EL (cell line): ENCODE results near the gene SLC7A6.

Experiments
- DNase-seq: peaks from one replicate; pipeline ENCODE4 v3.0.0-alpha.2; 2016

The SLC7A6 gene

DNA sequence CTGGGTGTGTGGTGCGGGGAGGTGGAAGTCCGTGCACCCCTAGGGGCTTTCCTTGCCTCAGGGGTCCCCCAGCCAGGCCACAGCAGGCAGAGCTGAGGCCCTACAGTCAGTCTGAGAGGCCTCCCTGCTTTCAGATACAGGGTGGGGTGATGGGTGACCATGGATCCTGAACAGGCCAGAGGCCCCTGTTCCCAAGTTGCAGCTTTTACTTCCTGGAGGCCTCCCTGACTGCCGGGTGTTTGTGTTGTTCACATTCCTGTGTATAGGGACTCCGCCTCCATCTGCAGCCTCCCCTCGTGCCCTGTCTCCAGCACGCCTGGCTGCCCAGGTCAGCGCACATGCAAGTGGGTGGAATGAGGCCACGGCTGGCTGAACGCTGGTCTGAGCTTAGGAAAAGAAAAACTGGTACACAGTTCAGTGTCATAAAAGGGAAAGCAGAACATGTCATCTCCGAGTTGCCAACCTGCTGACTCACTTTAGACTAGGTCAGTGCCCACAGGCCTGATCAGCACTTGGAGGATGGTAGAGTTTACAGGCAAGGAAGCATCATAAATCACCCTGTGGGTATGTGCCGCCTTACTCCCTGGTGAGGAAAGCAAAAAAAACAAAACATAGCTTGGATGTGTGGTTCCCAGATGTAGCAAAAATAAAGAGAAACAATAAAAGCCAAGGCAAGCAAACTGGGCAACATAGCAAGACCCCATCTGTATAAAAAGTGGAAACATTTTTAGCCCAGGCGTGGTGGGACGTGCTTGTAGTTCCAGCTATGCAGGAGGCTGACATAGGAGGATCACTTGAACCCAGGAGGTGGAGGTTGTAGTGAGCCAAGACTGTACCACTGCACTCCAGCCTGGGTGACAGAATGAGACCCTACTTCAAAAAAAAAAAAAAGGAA lies 6.2 kb upstream of the SLC7A6 start:
- peak; percentile 81 for DNase-seq

DNA sequence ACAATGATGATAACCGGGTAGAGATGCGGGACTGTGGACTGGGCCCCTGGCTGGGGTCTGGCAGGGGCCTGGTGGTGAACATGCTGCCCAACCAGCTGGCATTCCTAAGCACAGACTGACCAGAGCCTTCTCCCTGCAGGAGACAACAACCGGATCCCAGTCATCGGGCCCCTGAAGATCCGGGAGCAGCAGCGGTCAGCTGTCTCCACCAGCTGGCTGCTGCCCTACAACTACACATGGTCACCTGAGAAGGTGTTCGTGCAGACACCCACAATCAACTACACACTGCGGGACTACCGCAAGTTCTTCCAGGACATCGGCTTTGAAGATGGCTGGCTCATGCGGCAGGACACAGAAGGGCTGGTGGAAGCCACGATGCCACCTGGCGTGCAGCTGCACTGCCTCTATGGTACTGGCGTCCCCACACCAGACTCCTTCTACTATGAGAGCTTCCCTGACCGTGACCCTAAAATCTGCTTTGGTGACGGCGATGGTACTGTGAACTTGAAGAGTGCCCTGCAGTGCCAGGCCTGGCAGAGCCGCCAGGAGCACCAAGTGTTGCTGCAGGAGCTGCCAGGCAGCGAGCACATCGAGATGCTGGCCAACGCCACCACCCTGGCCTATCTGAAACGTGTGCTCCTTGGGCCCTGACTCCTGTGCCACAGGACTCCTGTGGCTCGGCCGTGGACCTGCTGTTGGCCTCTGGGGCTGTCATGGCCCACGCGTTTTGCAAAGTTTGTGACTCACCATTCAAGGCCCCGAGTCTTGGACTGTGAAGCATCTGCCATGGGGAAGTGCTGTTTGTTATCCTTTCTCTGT lies 5.1 kb upstream of the SLC7A6 start:
- DNase-seq, result no peak

DNA sequence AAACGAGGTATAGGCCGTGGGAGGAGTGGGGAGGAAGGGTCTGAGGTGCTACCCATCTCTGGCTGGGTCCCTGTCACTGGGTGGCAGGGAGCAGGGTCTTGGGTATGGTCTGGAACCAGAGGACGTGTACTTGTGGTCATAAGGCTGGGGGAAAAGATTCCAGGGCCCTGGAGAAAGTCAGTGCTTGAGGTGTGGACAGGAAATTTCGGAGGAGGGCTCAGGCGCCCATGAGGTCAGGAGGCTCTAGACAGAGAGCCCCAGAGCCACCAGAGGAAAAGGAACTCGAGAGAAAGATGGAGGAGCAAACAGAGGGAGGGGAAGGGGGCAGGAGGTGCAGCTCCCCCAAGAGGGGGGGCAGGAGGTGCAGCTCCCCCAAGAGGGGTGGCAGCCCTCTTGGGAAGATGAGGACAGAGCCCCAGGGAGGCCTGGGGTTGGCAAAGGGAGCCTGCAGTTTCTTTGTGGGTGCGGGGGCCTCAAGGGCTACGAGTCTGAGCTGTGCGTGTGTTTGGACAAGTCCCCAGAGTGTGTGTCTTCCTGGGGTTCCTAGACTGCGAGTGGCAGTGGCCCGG lies 683 bp upstream of the SLC7A6 start:
- no peak for DNase-seq

DNA sequence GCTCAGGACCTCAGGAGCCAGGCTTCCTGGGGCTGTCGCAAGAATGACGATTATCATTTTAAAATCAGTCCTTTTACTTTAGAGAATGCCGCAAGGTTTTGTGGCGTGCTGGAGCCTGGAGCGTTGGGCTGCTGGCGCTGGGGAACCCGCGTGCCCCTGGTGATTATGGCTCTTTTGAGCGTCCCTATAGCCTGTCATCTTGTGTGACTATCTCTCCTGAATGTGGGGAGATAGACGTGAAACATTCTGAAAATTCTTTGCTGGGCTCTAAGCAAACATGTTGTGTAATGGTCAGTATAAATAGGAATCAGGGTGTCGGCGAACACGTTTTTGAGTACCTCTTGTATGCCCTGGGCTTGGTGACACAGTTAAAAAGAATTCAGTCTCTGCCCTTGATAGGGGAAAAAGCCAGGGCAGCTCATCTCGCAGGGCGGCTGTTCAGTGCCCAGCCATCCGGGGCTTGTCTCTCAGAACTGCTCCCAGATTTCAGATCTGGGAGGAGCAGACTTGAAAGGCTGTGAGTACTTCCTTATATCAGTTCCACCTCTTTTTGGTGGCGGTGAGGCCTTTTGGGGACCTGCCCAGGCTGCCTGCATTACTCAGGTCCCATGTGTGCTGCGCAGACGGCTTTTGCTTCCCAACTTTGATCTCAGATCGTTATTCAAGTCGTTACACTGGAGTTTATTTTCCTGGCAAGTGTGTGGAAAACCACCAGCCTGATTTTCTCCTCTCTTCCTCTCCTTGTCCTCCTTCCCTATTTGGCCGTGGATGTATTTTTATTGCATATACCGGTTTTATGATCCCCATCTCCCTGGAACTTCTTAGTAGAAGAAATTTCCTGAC lies 973 bp downstream of the SLC7A6 start:
- DNase-seq, result peak; percentile 93

DNA sequence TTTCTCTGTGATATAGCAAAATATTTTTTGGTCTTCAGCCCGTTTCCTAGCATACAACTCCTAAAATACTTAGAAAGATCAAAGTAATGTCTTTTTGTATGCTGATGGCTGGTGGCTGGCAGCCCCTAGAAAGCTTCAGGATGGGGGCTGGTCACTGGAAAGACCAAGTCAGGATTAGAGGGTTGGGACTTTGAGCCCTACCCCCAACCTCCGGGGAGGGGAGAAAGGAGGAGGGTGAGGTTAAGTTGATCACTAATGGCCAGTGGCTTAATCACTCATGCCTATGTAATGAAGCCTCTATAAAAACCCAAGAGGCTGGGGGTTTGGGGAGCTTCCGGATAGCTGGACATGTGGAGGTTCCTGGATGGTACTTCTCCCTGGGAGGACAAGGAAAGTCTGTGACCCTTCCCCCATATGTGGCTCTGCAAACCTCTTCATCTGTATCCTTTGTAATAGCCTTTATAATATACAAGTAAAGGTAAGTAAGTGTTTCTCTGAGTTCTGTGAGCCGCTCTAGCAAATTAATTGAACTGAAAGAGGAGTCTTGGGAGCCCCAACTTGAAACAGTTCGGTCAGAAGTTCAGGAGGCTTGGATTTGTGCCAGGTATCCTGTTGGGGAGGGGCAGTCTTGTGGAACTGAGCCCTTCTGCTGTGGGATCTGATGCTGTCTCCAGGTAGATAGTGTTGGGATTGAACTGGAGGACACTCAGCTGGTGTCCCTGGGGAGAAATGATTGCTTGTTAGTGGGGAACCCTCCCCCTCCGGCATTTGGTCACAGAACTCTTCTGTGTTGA lies 3.5 kb downstream of the SLC7A6 start:
- no peak for DNase-seq

DNA sequence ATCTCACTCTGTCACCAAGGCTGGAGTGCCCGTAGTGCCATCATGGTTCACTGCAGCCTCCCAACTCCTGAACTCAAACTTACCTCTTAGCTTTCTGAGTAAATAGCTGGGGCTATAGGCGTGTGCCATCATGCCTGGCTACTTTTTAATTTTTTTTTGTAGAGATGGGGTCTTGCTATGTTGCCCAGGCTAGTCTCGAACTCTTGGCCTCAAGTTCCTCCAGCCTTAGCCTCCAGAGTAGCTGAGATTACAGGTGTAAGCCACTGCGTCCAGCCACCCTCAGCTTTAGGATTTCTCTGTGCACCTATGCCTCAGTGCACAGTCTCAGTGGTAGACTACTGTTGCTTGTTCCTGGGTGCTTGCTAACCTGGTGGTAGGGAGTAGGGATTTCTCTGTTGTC lies 5.5 kb downstream of the SLC7A6 start:
- no peak for DNase-seq

DNA sequence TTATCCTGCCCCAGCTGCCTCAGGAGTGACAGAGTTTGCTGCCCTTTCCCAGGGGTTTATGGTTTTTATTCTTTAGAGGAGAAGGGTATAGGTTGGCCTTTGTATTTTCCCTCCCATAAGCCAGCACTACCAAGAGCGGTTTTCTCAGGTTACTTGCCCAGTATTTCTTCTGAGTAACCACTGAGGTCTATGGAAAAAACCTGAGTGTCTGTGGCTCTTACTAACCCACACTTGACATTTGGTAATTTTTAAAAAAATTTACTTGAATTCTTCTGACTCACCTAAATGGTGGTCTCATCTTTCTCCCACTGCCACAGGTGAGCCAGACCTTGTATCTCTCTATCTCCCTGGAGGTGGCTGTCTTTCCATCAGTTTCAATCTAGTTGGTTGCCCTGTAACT lies 6.0 kb downstream of the SLC7A6 start:
- no peak for DNase-seq

DNA sequence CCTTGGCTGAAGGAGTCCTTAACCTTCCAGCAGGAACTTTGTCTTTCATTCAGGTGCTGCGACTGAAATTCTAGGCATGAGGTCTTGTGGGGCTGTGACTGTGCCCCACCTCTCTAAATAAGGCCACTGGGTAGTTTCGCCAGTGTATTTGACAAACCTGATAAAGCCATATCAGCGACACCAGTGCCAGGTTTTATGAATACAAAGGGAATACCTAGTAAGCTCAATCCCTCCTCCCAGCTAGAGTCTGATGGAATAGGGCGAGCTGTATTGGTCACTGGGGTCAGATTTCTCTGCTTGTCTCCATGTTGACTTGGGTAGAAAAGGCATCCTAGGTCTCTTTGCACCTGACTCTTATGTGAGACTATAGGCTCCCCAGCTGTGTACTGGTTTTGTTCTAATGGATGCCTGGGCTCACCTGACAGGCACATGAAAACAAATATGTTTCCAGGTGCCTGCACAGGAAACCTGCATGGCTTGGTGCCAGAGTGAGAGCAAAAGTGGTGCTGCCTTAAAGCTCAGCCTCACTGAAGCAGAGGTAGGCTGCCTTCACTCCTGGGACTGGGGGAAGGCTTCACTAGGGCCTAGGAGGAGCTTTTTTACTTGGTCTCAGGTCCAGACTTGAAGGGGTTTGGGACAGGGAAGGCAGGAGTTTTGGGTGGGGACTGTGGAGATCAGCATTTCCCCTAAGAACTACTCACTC lies 8.3 kb downstream of the SLC7A6 start:
- no peak for DNase-seq

DNA sequence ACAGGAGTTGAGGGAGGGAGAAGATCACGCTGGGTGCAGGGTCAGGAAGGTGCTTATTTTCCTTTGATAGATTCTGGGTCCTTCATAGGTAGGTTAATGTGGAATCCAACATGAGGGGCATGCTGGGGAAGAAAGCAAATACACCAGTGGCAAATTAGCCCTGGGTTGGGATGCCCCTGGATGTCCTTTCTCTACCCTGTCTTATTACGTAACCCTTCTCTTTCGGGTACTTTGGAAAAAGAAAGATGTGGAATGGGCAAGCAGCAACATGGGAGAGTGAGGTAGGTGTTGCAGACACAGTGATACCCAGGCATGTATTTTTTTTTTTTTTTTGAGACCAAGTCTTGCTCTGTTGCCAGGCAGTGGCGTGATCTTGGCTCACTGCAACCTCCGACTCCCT lies 9.1 kb downstream of the SLC7A6 start:
- no peak for DNase-seq

DNA sequence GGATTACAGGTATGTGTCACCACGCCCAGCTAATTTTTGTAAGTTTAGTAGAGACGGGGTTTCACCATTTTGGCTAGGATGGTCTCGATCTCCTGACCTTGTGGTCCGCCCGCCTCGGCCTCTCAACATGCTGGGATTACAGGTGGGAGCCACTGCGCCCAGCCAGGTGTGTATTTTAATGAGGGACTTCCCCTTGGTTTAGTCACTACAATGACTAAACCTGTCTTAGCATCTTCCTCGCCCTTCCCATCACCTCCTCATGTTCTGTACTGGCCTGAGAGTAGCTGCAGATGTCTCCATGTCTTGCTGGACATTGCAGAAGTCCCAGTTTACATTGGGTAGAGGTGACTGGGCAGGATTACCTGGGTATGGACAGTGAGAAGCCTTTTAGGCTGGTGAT lies 9.6 kb downstream of the SLC7A6 start:
- no peak for DNase-seq

DNA sequence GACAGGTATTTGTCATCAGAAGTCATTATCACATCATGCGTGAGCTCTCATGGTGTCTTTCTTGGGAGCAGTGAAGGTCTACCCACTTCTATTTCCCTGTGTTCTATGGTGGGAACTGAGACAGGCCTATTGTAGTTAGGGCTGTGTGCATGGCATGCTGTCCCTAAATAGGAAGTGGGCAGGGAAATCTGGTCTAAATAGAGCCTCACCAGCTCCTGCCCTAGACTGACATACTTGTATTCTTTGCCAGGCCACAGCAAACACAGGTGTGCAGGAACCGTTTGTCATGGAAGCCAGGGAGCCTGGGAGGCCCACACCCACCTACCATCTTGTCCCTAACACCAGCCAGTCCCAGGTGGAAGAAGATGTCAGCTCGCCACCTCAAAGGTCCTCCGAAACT lies 10.1 kb downstream of the SLC7A6 start:
- DNase-seq, result no peak

DNA sequence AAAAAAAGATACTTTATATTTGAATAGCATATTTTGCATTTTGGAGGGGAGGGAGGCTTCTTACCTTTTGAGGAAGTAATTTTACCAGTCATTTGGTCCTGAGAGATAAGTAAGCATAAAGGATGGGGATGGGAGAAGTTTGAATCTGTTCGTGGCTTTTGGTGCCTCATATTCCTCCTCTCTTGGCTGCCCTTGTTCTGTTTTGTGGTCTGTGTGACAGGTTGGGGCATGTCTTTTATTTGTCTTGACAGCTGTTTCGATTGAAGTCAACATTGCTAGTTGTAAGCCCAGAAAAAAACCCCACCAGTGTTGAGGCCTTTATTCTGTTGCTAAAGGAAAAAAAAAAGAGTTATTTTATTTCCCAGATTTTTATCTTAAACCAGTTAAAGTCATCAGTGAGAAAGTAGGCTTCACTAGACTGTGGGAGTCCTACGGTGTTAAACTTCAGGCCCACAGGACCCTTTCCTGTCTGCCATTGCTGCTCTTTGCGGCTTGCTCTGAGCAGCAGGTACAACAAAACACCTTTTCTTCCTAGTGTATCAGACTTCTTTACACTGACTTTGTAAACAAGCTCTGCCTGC lies 11.4 kb downstream of the SLC7A6 start:
- no peak for DNase-seq

DNA sequence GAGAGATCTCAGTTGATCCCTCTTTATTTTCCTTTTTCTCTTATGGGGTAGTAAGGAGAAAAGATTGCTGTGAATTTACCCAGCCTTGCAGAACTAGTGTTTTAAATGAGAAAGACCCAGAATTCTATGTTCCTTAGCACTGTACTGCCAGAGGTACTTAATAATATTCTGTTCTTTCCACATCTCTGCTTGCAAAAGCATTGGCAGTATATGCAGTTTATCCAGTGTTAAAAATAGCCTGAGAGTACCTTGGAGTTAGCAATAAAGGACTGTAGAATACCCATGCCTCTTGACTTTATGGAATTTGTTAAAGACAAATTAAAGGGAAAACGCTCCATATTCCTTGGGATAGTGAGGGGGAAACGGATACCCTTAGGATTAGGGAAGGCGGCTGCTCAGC lies 11.9 kb downstream of the SLC7A6 start:
- no peak for DNase-seq

DNA sequence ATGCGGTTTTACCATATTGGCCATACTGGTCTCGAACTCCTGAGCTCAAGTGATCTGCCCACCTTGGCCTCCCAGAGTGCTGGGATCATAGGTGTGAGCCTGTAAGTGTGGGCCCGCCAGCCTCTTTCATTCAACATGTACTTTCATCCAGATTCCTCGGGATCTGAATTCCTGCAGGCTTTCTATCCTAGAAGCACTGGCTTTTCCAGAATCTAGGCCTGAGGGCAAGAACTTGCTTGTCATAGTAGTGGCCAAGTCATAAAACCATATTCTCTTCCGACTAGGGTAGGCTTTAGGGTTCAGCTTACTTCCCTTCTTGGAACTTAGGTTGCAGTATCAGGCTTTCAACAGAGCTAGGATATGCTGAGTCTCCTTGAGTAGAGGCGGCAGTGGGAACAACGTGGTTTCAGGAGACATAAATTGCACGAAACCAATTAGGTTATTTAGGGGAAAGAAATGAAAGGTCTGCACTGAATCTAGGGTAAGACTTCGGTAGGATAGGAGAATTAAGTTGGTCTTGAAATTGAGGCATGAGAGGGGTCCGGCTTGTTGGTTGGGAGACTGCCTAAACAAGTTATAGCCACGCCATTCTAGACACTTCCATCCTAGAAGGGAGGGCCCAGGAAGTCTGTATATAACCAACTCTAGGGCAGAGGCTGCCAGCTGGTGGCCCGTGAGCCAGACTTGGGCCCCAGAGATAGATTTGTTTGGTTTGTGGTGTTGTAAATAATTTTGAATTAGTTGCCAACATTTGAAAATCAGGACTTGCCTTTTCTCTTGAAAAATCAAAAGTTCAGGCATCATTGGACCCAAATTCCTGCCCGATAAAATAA lies 15.6 kb downstream of the SLC7A6 start:
- no peak for DNase-seq

DNA sequence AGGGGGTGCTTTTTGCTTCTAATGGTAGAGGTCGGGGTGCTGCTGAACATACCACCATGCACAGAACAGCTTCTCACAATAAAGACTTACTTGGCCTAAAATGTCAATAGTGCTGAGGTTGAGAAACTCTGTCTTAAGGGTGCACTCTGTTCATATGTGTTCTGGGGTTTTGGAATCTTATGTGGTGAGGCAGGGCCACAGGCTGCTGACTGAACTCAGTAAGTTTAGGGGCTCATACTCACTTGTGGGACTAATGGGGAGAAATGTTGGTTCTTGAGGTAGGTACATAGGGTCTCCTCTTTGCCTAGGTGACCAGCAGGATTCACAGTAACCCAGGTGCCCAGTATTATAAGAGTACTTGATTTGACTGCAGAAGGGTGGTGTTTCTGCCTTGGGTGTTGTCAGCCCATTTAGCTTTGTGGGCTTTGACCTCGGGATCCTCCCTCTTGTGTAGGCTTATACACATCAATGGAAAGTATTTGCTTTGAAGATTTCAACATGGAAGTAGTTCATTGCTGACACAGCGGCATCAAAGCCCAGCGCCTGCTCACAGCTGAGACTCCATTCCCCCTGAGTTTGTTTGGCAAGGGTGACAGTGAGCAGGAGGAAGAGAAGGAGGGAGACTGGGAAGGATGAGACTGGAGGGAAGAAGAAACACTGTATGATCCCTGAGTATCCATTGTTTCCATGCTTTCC lies 17.2 kb downstream of the SLC7A6 start:
- no peak for DNase-seq

DNA sequence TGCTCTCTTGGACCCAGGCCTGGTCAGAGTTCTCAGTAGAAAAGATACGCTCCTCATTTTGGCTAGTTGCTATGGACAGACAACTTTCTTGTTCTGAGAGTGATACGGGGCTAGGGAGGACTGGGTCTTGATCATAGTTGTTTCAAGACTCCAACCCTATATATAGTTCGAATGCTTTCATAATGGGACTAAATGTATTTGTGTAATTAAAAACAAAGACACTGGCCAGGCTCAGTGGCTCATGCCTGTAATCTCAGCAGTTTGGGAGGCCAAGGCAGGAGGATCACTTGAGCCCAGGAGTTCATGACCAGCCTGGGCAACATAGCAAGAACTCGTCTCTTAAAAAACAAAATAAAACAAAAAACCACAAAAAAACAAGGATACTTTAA lies 17.7 kb downstream of the SLC7A6 start:
- no peak for DNase-seq

DNA sequence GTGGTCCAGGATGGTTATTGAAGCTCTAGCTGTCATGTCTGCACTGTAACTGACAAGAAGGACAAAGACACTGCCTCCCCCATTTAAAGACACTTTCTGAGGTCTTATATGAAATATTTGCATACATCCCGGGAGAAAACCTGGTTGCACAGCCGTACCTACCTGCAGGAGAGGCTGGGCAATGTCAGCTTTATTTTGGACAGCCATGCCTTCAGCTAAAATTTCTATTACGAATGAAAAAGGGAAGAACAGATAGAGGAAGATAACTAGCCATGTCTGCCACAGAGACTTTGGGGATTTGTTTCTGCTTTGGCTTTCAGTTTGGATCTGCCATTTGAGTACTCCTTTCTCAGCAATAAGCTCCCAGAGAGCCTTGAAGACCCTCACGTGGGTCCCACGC lies 19.0 kb downstream of the SLC7A6 start:
- DNase-seq, result no peak

DNA sequence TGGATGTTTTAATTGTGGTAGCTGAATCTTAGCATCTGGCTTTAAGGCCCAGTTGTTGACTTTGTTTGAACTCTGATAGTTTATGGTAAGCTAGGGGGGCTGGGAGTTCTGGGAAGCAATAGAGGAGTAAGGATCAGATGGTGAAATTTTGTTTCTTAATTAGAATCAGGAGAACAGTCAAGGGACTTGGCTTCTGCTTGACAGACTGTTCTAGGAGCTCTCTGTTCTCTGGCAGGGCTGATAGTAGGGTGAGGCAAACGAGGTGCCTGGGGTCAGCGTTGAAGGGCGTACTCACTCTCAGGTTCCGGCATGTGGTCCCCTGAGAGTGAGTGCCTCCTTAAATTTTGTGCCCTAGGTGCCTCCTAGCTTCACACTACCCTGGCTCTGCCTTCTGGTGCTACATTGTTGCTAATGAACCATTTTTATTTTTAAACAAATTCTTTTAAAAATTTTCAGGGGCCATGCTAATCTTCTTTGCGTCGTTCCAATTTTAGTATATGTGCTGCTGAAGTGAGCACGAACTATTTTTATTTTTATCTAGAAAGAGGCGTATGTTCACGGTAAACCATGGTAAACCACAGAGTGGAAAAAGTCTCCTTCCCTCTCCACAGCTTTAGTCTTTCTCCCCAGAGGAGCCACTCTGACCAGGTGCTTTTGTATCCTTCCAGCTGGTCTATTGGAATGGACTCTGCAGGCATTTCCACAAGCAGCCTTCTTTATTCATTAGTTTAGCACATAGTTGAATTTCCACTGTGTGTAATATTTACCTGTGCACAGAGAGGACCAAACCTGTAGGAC lies 19.7 kb downstream of the SLC7A6 start:
- DNase-seq, result no peak

DNA sequence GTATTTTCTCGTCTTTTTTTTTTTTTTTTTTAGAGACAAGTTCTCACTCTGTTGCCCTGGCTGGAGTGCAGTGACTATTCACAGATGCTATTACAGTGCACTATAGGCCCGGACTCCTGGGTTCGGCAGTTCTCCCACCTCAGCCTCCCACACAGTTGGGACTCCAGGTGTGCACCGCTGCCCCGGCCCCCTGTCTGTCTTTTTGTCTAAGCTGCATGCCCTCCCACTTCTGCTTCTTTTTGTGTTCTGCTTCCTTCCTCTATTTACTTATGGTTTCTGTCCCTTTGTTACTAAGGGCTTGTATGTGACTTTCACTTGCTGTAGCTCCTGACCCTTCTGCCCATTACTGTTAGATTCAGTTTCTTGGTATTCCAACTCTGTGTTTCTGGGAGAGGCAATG lies 20.5 kb downstream of the SLC7A6 start:
- no peak for DNase-seq
